ENCODE measurements around the gene BPIFB2.

The BPIFB2 gene

GRCh38 chr20:33023439-33024242 lies 16.1 kb downstream of the BPIFB2 start:
- no peak for DNase-seq

- no peak for DNase-seq
These were observed 16.7 kb downstream of the BPIFB2 start for GRCh38 chr20:33024243-33024560.

GRCh38 chr20:33024609-33025317 lies 17.3 kb downstream of the BPIFB2 start:
- no peak for DNase-seq

GRCh38 chr20:33025318-33025876 lies 17.9 kb downstream of the BPIFB2 start:
- no peak for DNase-seq

GRCh38 chr20:33026072-33026778 lies 18.7 kb downstream of the BPIFB2 start:
- DNase-seq: no peak

- DNase-seq: no peak
These were observed 19.6 kb downstream of the BPIFB2 start for GRCh38 chr20:33026779-33027759.

GRCh38 chr20:33027769-33028751 lies 20.6 kb downstream of the BPIFB2 start:
- no peak for DNase-seq

GRCh38 chr20:33028875-33029274 lies 21.4 kb downstream of the BPIFB2 start:
- DNase-seq: no peak

- no peak for DNase-seq
These were observed 22.6 kb downstream of the BPIFB2 start for GRCh38 chr20:33030076-33030475.

- no peak for DNase-seq
These were observed 23.1 kb downstream of the BPIFB2 start for GRCh38 chr20:33030569-33030968.

GRCh38 chr20:33031531-33031930 lies 24.0 kb downstream of the BPIFB2 start, which contains the start of gene BPIFB6:
Gene BPIFB6 (plus strand): TSS chr20:33031648. CDS start chr20:33031648, 0 bp downstream.
- no peak for DNase-seq

GRCh38 chr20:33032555-33032954 lies 25.1 kb downstream of the BPIFB2 start:
- no peak for DNase-seq

- DNase-seq: no peak
These were observed 25.9 kb downstream of the BPIFB2 start for GRCh38 chr20:33033381-33033780.

GRCh38 chr20:33034115-33034514 lies 26.6 kb downstream of the BPIFB2 start:
- DNase-seq: no peak

GRCh38 chr20:33034901-33035492 lies 27.5 kb downstream of the BPIFB2 start:
- no peak for DNase-seq

GRCh38 chr20:33037456-33037855 lies 30.0 kb downstream of the BPIFB2 start:
- no peak for DNase-seq

- no peak for DNase-seq
These were observed 30.7 kb downstream of the BPIFB2 start for GRCh38 chr20:33038243-33038642.

GRCh38 chr20:33042430-33042829 lies 34.9 kb downstream of the BPIFB2 start:
- no peak for DNase-seq

- no peak for DNase-seq
These were observed 35.7 kb downstream of the BPIFB2 start for GRCh38 chr20:33042983-33043730.

- DNase-seq: no peak
These were observed 36.3 kb downstream of the BPIFB2 start for GRCh38 chr20:33043731-33044181.

All from activated T-cell treated with anti-CD3 and anti-CD28 coated beads, Interleukin-2, amount 50 U/mL, for 48 hours (primary cell).